ENCODE results near the gene DYNC1LI2.
"Not testable (repeated sequence)": the region's sequence is repeated elsewhere in the genome, so short reads cannot be mapped to it uniquely, and the experiment has no call there.

The DYNC1LI2 gene

GRCh38 chr16:66695935-66696668 lies 55.3 kb downstream of the DYNC1LI2 start:
- FAIRE-seq = no peak

- FAIRE-seq = no peak
Observed at GRCh38 chr16:66695471-66695934, 55.9 kb downstream of the DYNC1LI2 start.

GRCh38 chr16:66693149-66693548 lies 58.3 kb downstream of the DYNC1LI2 start:
- no peak for FAIRE-seq

- no peak for FAIRE-seq
Observed at GRCh38 chr16:66692341-66692740, 59.1 kb downstream of the DYNC1LI2 start.

GRCh38 chr16:66691234-66691633 lies 60.2 kb downstream of the DYNC1LI2 start:
- no peak for FAIRE-seq

GRCh38 chr16:66690106-66690847 lies 61.1 kb downstream of the DYNC1LI2 start:
- no peak for FAIRE-seq

GRCh38 chr16:66689282-66689681 lies 62.1 kb downstream of the DYNC1LI2 start:
- FAIRE-seq = no peak

- FAIRE-seq = no peak
Observed at GRCh38 chr16:66687906-66688625, 63.3 kb downstream of the DYNC1LI2 start.

GRCh38 chr16:66685501-66686115 lies 65.8 kb downstream of the DYNC1LI2 start:
- FAIRE-seq = not testable (repeated sequence)

- no peak for FAIRE-seq
Observed at GRCh38 chr16:66682271-66682670, 69.1 kb downstream of the DYNC1LI2 start.

- no peak for FAIRE-seq
Observed at GRCh38 chr16:66681676-66682075, 69.7 kb downstream of the DYNC1LI2 start.

GRCh38 chr16:66678337-66678736 lies 73.1 kb downstream of the DYNC1LI2 start:
- no peak for FAIRE-seq

- no peak for FAIRE-seq
Observed at GRCh38 chr16:66677836-66678235, 73.6 kb downstream of the DYNC1LI2 start.

GRCh38 chr16:66677179-66677578 lies 74.2 kb downstream of the DYNC1LI2 start:
- no peak for FAIRE-seq

GRCh38 chr16:66676599-66676998 lies 74.8 kb downstream of the DYNC1LI2 start:
- no peak for FAIRE-seq

GRCh38 chr16:66673691-66674090 lies 77.7 kb downstream of the DYNC1LI2 start:
- FAIRE-seq = no peak

Measured in TTC549 (cell line).